HepG2 (cell line): ENCODE measurements around the gene ZMIZ1. TPM values are rescaled to one million over a fixed set of nuclear protein-coding genes. Genes with fewer than 3 reads are reported as not detected.

Source experiments
- ARID5B ChIP-seq: IDR thresholded peaks from 2 replicates; pipeline ENCODE4 v1.4.0; 2020; ENCODE audit warnings: mild to moderate bottlenecking, missing genetic modification reagents
- BCL6 ChIP-seq: IDR thresholded peaks from 2 replicates; pipeline ENCODE4 v1.6.1; 2016; ENCODE audit warnings: missing genetic modification reagents, missing compliant biosample characterization
- HDAC2 ChIP-seq: sonication (generic); formaldehyde crosslinking; IDR thresholded peaks from 2 replicates; pipeline ENCODE4 v1.4.0; 2020; ENCODE audit warnings: missing genetic modification reagents
- HNF1A ChIP-seq, 2 experiments: sonication (generic) in 1 of 2; formaldehyde crosslinking in 1 of 2; IDR thresholded peaks; 2 replicates each; pipeline versions ENCODE4 v1.4.0 to v1.6.1; 2016 to 2020; ENCODE audit warnings: borderline replicate concordance in 1 of 2, low read depth in 1 of 2, mild to moderate bottlenecking in 1 of 2, missing genetic modification reagents in 1 of 2
- HNF4A ChIP-seq: sonication (generic); formaldehyde crosslinking; IDR thresholded peaks from 2 replicates; pipeline ENCODE4 v1.4.0; 2020; ENCODE audit warnings: missing genetic modification reagents
- PCBP1 ChIP-seq: fragments of 200-400 bp; formaldehyde crosslinking; IDR thresholded peaks from 2 replicates; pipeline ENCODE4 v1.6.1; 2017; ENCODE audit warnings: mild to moderate bottlenecking, low read depth, low read length, borderline replicate concordance
- RBM22 ChIP-seq: fragments of 200-400 bp; formaldehyde crosslinking; optimal IDR thresholded peaks from 2 replicates; pipeline ENCODE3; 2017; ENCODE audit warnings: mild to moderate bottlenecking, low read length, moderate library complexity
- RXRB ChIP-seq: IDR thresholded peaks from 2 replicates; pipeline ENCODE4 v1.6.1; 2016; ENCODE audit warnings: borderline replicate concordance, missing genetic modification reagents, missing compliant biosample characterization
- YY1 ChIP-seq: IDR thresholded peaks from 2 replicates; pipeline ENCODE4 v1.6.1; 2011; ENCODE audit warnings: low read length, low read depth, moderate library complexity, mild to moderate bottlenecking; ENCODE audit not compliant: insufficient read depth, insufficient replicate concordance
- ZBTB37 ChIP-seq: sonication (generic); formaldehyde crosslinking; IDR thresholded peaks from 2 replicates; pipeline ENCODE4 v1.4.0; 2020; ENCODE audit warnings: mild to moderate bottlenecking, missing genetic modification reagents
- ZFP36 ChIP-seq: fragments of 150-350 bp; IDR thresholded peaks from 2 replicates; pipeline ENCODE4 v1.6.1; 2018; ENCODE audit warnings: borderline replicate concordance, low read length, low read depth; ENCODE audit not compliant: partially characterized antibody
- ZMYM3 ChIP-seq: sonication (generic); formaldehyde crosslinking; IDR thresholded peaks from 2 replicates; pipeline ENCODE4 v1.5.1; 2020; ENCODE audit warnings: mild to moderate bottlenecking, missing genetic modification reagents
- ZNF441 ChIP-seq: sonication (generic); formaldehyde crosslinking; IDR thresholded peaks from 2 replicates; pipeline ENCODE4 v1.7.0; 2021; ENCODE audit warnings: missing genetic modification reagents, borderline replicate concordance
- ZNF878 ChIP-seq: sonication (generic); formaldehyde crosslinking; IDR thresholded peaks from 2 replicates; pipeline ENCODE4 v1.8.1; 2023; ENCODE audit warnings: mild to moderate bottlenecking, missing genetic modification reagents, moderate library complexity
- polyA plus RNA-seq, 8 experiments: library from polyadenylated mRNA; depleted of rRNA in 3 of 8; stranded (reverse) in 7 of 8; unstranded in 1 of 8; fragments of >200 nt; fragmentation: Illumina TruSeq in 4 of 8; extraction: Trizol in 4 of 8; gene quantifications; 2 replicates each; pipeline versions ENCODE4 v1.2.1 to v1.2.3, GENCODE V29; 2011 to 2016; ENCODE audit warnings: low read depth in 4 of 8, missing spikeins in 1 of 8, mixed read lengths in 1 of 8; ENCODE audit not compliant: insufficient read depth in 1 of 8
- total RNA-seq, 5 experiments: library from RNA; depleted of rRNA; stranded (reverse); fragments of >200 nt; fragmentation: Illumina TruSeq; extraction: Trizol; gene quantifications; 2 replicates each; pipeline ENCODE4 v1.2.3, GENCODE V29; 2016; ENCODE audit warnings: low read depth in 1 of 5

ZMIZ1 gene
- total and polyA plus RNA-seq, 2 of the 13 experiments (the other 11 are each of a cell fraction or from before 2014, with no cell fraction given) = 5.3 to 10.2 TPM

GRCh38 chr10:79059859-79060379, 8.8 kb upstream of the ZMIZ1 start (continued):
- TF ChIP-seq ARID5B (peak; percentile 47; the same call in 1 of the 2 replicates), BCL6 (CRISPR knock-in tag) (peak; percentile 30; the same call in 1 of the 2 replicates), ZFP36 (peak; percentile 59), ZBTB37 (peak; percentile 91; the same call in 1 of the 2 replicates), YY1 (peak; percentile 16), HDAC2 (CRISPR knock-in tag) (peak; percentile 75), ZNF441 (CRISPR knock-in tag) (peak; percentile 36; the same call in 1 of the 2 replicates), RXRB (CRISPR knock-in tag) (peak; percentile 51; the same call in 1 of the 2 replicates), PCBP1 (no peak), ZNF878 (no peak), HNF4A (CRISPR knock-in tag) (no peak), ZMYM3 (CRISPR knock-in tag) (peak; percentile 99), HNF1A (IDR thresholded peaks at IDR 0.05; ENCODE audit: low read depth) (peak; percentile 88), HNF1A (CRISPR knock-in tag; IDR thresholded peaks at IDR 0.05; ENCODE audit: borderline replicate concordance) (peak; percentile 87; the same call in 1 of the 2 replicates), RBM22 (no peak)
